HG03280 (cell line): ENCODE data around the gene LIMK1.

Source experiments
- ATAC-seq: cut with Tn5 transposase; IDR thresholded peaks from one replicate; pipeline ENCODE4 v1.9.1; 2021; ENCODE audit warnings: mild to moderate bottlenecking, moderate library complexity; ENCODE audit not compliant: unreplicated experiment

LIMK1 gene

DNA sequence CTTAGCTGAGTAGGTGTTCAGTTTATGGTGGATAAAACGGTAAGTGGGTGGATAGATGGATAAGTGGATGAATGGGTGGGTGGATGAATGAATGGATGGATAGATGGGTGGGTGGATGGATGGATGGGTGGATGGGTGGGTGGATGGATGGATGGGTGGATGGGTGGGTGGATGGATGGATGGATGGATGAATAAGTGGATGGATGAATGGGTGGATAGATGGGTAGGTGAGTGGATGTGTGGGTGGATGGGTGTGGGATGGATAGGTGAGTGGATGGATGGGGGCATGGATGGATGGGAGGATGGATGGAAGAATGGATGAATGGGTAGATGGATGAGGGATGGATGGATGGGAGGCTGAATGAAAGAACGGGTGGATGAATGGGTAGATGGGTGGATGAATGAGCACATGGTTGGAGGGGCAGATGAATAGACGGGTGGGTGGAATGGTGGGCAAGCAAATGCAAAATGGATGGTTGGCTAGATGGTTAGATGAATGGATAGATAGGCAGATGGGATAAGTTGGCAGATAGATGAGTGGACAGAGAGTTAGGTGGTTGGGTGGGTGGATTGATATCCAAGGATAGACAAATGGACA, 29.9 kb upstream of the LIMK1 start:
- ATAC-seq = no peak

DNA sequence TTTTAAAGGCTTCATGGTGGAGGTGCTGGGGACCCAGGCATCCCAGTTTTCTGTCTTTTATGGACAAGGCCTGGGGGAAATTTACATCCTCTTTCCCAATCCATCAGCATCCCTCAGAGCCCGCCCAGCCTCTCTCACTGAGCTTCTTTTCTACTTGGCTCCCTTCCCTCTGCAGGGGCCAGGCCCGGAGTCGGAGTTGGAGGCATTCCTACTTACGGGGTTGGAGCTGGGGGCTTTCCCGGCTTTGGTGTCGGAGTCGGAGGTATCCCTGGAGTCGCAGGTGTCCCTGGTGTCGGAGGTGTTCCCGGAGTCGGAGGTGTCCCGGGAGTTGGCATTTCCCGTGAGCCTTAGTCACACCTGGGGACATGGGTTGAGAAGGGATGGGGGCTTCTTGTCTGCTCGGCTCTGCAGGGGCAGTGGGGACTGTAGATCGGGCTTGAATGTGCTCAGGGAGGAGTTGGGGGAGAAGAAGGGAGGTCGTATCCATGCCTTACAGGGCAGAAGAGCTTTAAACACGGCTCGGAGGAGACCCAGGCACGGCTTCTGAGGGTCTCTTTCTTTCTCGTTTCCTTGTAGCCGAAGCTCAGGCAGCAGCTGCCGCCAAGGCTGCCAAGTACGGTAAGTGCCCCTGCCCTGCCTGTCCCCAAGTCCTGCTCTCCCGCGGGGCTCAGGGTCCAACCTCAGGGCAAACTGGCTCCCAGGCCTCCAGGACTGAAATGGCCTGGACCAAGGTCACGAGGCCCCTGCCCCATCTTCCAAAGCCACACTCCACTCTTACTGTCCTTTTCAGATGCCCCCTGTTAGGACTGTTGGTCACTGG, 27.3 kb upstream of the LIMK1 start:
- no peak for ATAC-seq

DNA sequence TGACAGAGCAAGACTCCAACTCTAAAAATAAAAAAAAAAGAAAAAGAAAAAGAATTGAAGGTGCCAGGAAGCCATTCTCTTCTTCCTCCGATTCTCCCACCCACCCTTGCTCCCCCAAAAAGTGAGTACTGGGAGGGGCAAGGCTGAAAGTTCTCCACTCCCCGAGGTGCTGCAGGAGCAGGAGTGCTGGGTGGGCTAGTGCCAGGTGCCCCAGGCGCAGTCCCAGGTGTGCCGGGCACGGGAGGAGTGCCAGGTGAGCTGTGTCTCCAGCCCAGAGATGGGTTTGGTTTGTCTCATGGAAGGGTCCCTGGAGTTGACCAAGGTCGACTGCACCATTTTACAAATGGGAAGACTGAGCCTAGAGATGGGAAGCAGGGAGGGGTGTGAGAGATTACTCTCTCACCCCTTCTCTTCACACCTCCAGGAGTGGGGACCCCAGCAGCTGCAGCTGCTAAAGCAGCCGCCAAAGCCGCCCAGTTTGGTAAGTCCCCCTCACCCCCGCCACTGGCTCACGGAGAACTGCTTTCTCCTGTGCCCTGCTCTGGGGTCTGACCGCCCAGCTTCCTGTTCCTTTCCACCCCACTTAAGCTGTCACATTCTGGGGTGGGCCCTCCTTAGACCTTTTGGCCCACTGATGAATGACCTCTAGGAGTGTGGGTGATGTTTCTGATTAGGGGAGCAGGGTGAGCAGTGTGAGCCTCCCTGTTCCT, 26.2 kb upstream of the LIMK1 start:
- ATAC-seq = no peak

DNA sequence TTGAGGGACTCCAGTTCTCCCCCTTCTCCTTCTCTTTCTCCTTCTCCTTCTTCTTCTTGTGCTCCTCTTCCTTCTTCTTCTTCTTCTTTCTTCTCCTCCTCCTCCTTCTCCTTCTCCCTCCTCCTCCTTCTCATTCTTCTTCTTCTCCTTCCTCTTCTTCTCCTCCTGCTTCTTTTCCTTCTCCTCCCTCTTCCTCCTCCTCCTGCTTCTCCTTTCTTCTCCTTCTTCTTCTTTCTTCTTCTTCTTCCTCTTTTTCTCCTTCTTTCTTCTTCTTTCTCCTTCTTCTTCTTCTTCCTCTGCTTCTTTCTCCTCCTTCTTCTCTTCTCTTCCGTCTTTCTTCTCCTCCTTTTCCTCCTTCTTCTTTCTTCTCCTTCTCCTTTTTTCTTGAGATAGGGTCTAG, 25.6 kb upstream of the LIMK1 start:
- ATAC-seq = no peak

DNA sequence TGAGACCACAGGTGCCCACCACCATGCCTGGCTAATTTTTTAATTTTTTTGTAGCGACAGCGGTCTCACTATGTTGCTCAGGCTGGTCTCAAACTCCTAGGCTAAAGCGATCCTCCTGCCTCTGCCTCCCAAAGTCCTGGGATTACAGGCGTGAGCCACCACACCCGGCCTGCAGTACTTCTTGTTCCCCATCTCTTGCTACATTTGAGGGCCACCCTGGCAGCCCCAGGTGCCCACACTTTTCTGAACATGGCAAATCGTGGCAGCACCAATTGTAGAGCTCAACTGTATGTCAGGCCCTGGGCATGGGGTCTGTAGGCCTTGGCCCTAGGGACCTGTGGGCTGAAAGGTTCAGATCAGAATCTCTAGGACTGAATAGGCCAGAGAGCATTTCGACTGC, 25.1 kb upstream of the LIMK1 start:
- no peak for ATAC-seq

DNA sequence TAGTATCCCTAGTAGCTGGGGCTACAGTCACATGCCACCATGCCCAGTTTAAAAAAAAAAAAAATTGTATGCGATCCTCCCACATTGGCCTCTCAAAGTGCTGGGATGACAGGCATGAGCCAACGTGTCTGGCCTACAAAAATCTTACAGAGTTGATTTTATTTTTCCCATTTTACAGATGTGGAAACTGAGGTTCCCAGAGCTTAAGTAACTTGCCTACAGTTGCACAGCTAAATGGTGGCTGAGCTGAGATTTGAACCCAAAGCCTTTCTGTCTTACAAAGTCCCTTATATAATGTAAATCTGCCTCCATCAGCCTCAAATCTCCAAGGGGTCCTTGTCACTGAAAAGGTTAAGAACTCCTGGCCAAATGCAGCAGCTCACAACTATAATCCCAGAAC, 24.6 kb upstream of the LIMK1 start:
- ATAC-seq = no peak

DNA sequence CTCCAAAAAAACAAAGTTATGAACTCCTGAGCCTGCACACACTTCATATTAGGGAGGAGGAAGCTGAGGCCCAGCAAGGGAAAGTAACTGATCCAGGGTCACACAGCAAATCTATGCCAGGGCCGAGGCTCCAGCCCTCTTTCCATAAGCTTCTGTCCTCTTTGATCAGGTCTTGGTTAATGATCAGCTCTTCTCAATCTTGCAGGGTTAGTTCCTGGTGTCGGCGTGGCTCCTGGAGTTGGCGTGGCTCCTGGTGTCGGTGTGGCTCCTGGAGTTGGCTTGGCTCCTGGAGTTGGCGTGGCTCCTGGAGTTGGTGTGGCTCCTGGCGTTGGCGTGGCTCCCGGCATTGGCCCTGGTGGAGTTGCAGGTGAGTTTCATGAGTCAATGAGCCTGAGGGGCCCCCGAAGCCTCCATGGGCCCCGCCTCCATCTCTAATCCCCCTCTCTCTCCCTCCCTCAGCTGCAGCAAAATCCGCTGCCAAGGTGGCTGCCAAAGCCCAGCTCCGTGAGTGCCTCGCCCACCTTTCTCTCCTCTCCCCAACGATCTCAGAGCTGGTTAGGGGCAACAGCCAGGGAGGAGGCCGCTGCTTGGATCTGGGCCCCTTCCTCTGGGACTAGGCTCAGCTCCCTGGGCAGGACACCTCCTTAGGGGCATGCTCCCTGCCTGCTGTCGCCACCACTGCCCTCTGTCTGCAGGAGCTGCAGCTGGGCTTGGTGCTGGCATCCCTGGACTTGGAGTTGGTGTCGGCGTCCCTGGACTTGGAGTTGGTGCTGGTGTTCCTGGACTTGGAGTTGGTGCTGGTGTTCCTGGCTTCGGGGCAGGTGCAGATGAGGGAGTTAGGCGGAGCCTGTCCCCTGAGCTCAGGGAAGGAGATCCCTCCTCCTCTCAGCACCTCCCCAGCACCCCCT, 23.7 kb upstream of the LIMK1 start:
- no peak for ATAC-seq

DNA sequence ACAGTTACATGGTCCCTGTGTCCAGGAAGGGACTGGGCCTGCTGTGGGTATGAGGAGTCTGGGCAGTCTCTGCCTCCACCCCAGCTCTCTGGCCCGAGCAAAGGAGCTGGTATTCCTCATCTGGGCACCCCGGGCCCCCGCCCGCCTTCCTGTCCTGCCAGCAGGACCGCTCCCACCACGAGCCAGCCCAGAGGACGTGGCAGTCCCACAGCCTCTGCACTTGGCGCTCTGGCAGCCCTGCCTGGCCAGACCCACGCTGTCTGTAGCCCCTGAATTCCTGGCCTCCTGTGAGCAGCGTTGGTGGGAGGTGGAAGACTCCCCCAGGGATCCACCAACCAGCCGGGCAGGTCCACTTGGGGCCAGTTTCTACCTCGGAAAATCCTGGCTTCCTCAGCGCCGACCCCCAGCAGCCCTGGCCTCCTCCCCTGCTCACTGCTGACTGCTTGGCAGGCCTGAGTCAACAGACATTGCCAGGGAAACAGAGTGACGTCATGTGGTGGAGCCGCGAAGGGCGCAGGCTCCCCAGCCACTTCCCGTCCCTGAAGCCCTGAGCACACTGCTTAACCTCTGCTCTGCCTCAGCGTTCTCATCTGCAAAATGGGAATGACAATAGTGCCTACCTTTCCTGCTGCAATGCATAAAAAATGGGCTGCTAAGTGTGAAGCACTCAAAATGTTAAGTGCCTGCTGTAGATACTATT, 21.6 kb upstream of the LIMK1 start:
- peak; percentile 89 for ATAC-seq

DNA sequence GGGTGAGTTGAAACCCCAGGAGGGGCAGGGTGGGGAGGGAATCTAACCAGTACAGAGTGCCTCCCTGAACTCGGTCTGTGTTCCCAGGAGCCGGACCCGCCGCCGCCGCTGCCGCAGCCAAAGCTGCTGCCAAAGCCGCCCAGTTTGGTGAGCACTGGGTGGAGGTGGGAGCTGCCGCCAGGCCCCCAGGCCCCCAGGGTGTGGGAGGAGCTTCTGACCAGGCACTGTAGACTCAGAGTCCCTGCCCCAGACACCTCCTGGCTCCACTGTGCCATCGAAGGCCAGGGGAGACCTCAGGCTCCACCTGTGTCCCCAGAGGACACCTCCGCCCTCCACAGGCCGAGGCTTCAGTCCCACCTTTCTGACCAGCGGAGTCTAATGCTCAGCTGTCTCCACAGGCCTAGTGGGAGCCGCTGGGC, 20.4 kb upstream of the LIMK1 start:
- ATAC-seq = no peak

DNA sequence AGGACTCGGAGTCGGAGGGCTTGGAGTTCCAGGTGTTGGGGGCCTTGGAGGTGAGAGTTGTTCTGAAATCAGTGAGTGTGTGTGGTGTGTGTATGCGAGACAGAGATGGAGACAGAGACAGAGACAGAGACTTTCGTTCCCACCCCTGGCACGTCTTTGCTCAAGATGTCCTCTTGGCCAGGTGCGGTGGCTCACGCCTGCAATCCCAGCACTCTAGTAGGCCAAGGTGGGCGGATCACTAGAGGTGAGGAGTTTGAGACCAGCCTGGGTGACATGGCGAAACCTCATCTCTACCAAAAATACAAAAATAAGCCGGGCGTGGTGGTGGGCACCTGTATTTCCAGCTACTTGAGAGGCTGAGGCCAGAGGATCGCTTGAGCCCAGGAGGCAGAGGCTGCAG, 20.0 kb upstream of the LIMK1 start:
- ATAC-seq = no peak

DNA sequence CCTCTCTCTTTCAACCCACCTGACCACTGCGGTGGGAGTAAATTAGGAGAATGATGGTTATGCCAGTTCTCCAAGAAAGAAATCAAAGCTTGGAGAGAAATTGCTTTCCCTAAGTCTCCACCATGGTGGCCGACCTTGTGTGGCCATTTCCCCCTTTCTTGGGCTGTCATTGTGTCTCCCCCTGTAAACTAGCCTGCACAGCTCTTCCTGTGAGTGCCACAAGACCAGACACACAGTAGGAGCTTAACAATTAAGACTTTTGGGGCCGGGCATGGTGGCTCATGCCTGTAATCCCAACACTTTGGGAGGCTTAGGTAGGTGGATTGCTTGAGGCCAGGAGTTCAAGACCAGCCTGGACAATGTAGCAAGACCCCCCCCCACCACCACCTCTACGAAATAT, 18.9 kb upstream of the LIMK1 start:
- no peak for ATAC-seq

DNA sequence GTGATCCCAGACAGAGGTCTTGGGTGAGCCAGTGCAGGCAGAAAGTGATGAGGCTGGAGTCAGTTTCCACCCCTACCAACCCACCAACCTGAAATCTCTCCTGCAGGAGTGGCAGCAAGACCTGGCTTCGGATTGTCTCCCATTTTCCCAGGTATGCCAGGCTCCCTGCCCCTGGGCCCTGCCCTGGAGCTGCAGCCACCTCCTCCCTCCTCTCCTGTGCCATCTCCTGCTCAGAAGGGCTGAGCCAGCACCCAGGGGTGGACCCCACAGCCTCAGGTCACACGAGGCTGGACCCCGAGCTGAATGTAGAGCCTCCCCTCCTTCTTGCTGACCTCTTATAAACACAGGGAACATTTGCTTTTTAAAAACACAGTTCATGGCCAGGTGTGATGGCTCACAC, 17.0 kb upstream of the LIMK1 start:
- no peak for ATAC-seq

DNA sequence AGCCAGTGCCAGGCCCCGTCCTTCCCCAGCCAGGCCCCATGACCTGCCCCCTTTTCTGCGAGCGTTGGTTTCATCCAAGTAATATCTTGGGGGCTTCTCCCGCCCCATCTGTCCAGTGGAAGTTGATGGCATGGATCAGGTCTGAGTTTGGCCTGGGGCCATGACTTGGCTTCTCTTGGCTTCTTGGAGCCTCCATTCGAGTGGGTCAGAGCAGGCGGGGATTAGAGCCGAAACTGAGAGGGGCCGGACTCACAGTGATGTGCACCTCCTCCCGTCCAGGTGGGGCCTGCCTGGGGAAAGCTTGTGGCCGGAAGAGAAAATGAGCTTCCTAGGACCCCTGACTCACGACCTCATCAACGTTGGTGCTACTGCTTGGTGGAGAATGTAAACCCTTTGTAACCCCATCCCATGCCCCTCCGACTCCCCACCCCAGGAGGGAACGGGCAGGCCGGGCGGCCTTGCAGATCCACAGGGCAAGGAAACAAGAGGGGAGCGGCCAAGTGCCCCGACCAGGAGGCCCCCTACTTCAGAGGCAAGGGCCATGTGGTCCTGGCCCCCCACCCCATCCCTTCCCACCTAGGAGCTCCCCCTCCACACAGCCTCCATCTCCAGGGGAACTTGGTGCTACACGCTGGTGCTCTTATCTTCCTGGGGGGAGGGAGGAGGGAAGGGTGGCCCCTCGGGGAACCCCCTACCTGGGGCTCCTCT, 15.1 kb upstream of the LIMK1 start:
- ATAC-seq = no peak

DNA sequence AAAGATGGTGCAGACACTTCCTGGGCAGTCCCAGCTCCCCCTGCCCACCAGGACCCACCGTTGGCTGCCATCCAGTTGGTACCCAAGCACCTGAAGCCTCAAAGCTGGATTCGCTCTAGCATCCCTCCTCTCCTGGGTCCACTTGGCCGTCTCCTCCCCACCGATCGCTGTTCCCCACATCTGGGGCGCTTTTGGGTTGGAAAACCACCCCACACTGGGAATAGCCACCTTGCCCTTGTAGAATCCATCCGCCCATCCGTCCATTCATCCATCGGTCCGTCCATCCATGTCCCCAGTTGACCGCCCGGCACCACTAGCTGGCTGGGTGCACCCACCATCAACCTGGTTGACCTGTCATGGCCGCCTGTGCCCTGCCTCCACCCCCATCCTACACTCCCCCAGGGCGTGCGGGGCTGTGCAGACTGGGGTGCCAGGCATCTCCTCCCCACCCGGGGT, 14.5 kb upstream of the LIMK1 start:
- no peak for ATAC-seq

DNA sequence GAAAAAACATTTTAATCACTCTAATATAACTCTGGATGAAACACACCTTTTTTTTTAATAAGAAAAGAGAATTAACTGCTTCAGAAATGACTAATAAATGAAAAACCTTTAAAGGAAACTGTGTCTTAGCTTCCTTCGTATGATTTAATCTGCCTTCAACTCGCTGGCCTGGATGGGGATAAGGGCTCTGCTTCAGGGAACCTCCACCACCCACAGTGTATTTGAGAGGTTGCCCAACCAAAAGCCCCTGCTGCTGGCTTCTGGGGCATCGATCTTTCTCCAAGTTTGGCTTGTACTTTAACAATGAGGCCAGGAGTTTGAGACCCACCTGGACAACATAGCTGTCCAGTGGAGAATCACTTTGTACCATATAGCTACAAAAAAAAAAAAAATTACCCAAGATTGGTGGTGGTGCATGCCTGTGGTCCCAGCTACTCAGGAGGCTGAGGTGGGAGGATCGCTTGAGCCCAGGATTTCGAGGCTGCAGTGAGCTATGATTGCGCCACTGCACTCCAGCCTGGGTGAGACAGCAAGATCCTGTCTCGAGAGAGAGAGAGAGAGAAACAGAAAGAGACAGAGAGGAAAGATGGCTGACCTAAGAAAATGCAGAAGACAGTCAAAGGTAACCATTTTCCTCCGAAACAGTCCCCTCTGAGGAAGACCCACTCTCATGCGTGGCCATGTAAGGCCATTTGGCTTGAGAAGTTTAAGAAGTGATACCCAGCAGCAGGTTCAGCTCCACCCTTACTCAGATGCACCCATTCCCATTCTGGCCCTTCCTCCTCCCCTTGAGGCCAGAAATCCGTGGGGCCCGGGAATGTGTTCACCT, 13.6 kb upstream of the LIMK1 start:
- no peak for ATAC-seq

DNA sequence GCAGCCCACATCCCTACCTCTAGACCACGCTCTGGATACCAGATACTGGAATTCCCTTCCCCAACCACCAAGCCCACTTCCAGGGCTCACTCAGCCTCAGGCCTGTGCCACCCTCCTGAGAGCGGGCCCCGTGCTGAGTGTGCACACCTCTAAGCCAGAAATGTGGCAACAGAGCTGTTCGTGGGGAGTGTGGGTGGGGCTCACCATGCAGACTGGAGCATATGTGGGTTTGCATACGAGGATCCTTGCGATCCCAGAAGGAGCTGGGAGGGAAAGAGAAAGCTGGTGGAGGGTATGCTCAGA, 13.0 kb upstream of the LIMK1 start:
- ATAC-seq = no peak

DNA sequence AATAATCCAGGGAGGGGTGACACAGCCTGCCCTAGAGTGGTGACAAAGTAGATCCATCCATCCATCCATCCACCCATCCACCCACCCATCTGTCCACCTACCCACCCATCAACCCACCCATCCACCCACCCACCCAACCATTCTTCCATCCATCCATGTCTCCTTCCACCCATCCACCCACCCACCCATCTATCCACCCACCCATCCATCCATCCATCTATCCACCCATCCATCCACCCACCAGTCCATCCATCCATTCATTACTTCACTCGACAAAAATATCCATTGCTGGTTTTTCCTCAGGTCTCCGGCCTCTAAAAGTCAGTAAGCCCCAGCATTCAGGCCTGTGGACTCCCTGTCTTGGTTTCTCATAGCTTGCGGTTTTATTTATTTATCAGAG, 12.5 kb upstream of the LIMK1 start:
- no peak for ATAC-seq

DNA sequence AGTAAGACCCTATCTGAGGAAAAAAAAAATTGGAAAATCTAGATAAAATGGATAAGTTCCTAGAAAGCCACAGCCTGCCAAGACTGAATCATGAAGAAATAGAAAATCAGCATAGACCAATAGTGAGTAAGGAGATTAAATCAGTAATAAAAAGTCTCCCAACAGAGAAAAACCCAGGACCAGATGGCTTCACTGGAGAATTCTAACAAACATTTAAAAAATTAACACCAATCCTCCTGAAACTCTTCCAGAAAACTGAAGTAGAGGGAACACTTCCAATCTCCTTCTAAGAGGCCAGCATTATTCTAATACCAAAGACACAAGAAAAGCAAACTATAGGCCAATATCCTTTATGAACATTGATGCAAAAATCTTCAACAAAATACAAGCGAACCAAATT, 8.8 kb upstream of the LIMK1 start:
- no peak for ATAC-seq

DNA sequence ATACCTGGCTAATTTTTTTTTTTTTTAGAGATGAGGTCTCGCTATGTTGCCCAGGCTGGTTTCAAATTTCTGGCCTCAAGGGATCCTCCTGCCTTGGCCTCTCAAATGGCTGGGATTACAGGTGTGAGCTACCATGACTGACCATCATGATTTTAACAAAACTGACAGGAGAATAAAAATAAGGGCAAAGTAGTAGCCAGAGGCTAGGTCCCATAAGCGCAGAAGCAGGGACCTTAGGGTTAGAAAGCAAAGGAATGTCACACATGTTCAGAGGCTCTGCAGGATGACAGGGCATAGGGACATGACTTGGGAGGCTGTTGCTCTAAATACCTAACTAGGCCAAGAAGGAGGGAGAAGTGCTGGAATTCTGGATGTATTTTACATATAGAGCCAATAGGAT, 5.1 kb upstream of the LIMK1 start:
- ATAC-seq = no peak
